ENCODE results near the gene RNF19B. TPM values are rescaled to one million over a fixed set of nuclear protein-coding genes. Genes with fewer than 3 reads are reported as not detected.
"Not testable (repeated sequence)": the region's sequence is repeated elsewhere in the genome, so short reads cannot be mapped to it uniquely, and the experiment has no call there.

Gene RNF19B
- total RNA-seq, 2 donors from 2014 or later = 10.2 to 10.3 TPM

- DNase-seq (ENCODE audit: low spot score) = no peak
- no peaks in the 10 kb centered on the region for H3K9me3 ChIP-seq
- no peak overlapping the region for H3K27ac ChIP-seq
- H3K4me3 ChIP-seq = no peak overlapping the region
- peaks cover 0 to 12% of the 10 kb centered on the region in 2 donors for H3K4me1 ChIP-seq
- H3K36me3 ChIP-seq = no peaks in the 10 kb centered on the region
- no peak for TF ChIP-seq CTCF (IDR thresholded peaks at IDR 0.05)
- no peaks in the 10 kb centered on the region for H3K27me3 ChIP-seq
Observed at GRCh38 chr1:32983020-32983419, 18.4 kb upstream of the RNF19B start.

- Histone ChIP-seq H3K27me3 (no peaks in the 10 kb centered on the region), H3K4me3 (no peak overlapping the region), H3K4me1 (peaks cover 0 to 11% of the 10 kb centered on the region in 2 donors), H3K27ac (peak overlapping the region; percentile 43 to 47), H3K9me3 (no peaks in the 10 kb centered on the region), H3K36me3 (no peaks in the 10 kb centered on the region)
- peak; percentile 66 for DNase-seq (ENCODE audit: low spot score)
- no peak for TF ChIP-seq CTCF (IDR thresholded peaks at IDR 0.05)
Observed at GRCh38 chr1:32981003-32981901, 16.6 kb upstream of the RNF19B start.

GRCh38 chr1:32980080-32980479, 15.5 kb upstream of the RNF19B start:
- no peak for DNase-seq (ENCODE audit: low spot score)
- Histone ChIP-seq H3K4me1 (peaks cover 0 to 11% of the 10 kb centered on the region in 2 donors), H3K27me3 (no peaks in the 10 kb centered on the region), H3K27ac (no peak overlapping the region), H3K4me3 (no peak overlapping the region), H3K36me3 (no peaks in the 10 kb centered on the region), H3K9me3 (no peaks in the 10 kb centered on the region)
- no peak for TF ChIP-seq CTCF (IDR thresholded peaks at IDR 0.05)

GRCh38 chr1:32978854-32979253, 14.2 kb upstream of the RNF19B start:
- Histone ChIP-seq H3K4me3 (no peak overlapping the region), H3K36me3 (no peaks in the 10 kb centered on the region), H3K4me1 (peaks cover 0 to 6% of the 10 kb centered on the region in 2 donors), H3K27me3 (no peaks in the 10 kb centered on the region), H3K9me3 (no peaks in the 10 kb centered on the region), H3K27ac (no peak overlapping the region)
- no peak for DNase-seq (ENCODE audit: low spot score)
- no peak for TF ChIP-seq CTCF (IDR thresholded peaks at IDR 0.05)

- no peak for DNase-seq (ENCODE audit: low spot score)
- Histone ChIP-seq H3K27ac (no peak overlapping the region), H3K4me3 (no peak overlapping the region), H3K36me3 (no peaks in the 10 kb centered on the region), H3K9me3 (no peaks in the 10 kb centered on the region), H3K27me3 (no peaks in the 10 kb centered on the region), H3K4me1 (peaks cover 0 to 9% of the 10 kb centered on the region in 2 donors)
- no peak for TF ChIP-seq CTCF (IDR thresholded peaks at IDR 0.05)
Observed at GRCh38 chr1:32977546-32978087, 13.0 kb upstream of the RNF19B start.

GRCh38 chr1:32975055-32975454, 10.4 kb upstream of the RNF19B start:
- DNase-seq (ENCODE audit: low spot score); H3K36me3 ChIP-seq: not testable (repeated sequence)

GRCh38 chr1:32973458-32973857, 8.8 kb upstream of the RNF19B start:
- not testable (repeated sequence) for H3K27ac ChIP-seq; DNase-seq (ENCODE audit: low spot score); H3K27me3 ChIP-seq; H3K36me3 ChIP-seq; H3K9me3 ChIP-seq; H3K4me1 ChIP-seq
- H3K4me3 ChIP-seq = peak overlapping the region; percentile 45 to 52

More at GRCh38 chr1:32975055-32975454, 10.4 kb upstream of the RNF19B start:
- not testable (repeated sequence) for H3K4me3 ChIP-seq, H3K27me3 ChIP-seq, H3K27ac ChIP-seq, H3K4me1 ChIP-seq, H3K9me3 ChIP-seq

All from right atrium auricular region (tissue), 2 donors.